Inflammatory macrophage treated with lipopolysaccharide for 1 hour (primary cell): Measurements from ENCODE around the gene MYH3.
A peak's percentile ranks its signal among the peaks of the same experiment; 100 is the strongest.

Experiments
- DNase-seq, 2 donors: peaks; one replicate each; pipeline ENCODE4 v3.0.0-alpha.2; 2020 to 2022

MYH3 gene

DNA sequence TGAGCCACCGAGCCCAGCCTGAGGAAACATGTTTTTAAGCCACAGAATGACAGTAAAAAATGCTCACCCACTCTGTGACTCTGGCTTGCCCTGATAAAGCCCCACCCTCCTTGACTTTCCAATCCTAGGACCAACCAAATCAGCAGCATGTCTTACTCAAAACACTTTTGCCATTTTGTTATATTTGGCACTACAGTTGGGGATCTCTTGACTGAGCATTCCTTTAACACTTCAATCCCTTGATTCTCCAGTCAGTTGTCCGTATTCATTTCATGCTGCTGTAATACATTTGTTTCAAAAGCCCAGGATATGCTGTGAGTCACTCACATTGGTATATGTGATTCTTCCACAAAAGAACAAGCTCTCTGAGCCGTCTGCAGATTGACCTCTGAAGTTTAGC, 8.2 kb downstream of the MYH3 start:
- DNase-seq, result no peak

DNA sequence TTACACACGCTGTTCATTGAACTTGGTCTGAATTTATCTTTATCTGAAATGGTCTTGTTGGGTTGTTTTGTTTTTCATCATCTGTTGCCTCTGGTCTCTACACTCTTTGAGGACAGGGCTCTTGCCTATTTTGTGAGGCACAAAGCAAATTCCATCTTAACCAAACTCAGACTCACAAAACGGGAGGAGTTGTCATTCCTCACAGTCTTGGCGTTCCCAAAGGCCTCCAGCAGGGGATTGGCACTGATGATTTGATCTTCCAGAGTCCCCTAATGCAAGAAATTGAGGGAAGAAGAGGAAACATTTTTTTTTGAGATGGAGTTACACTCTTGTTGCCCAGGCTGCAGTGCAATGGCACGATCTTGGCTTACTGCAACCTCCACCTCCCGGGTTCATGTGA, 8.7 kb downstream of the MYH3 start:
- DNase-seq, result no peak

DNA sequence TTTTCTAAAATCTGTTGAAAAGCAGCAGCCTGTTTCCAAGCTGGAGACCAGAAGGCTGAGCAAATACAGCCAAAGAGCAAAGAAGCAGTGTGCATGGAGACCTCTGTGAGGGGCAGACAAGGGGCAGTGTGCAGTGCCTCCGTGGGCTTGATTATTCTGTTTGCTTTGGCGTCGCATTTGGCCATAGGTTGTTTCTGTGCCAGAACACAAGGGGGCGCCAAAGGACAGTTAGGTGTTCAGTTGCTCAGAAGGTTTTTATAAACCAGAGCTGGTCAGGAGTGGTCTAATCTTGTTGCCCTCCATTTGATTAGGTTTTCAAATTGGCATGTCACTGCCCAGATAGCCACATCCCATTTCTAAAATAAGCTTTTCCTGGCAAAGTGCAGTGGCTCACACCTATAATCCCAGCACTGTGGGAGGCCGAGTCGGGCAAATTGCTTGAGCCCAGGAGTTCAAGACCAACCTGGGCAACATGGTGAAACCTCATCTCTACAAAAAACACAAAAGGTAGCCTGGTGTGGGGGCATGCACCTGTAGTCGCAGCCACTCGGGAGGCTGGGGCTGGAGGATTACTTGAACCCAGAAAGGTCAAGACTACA, 10.6 kb downstream of the MYH3 start:
- peak; percentile 27 to 71 for DNase-seq

DNA sequence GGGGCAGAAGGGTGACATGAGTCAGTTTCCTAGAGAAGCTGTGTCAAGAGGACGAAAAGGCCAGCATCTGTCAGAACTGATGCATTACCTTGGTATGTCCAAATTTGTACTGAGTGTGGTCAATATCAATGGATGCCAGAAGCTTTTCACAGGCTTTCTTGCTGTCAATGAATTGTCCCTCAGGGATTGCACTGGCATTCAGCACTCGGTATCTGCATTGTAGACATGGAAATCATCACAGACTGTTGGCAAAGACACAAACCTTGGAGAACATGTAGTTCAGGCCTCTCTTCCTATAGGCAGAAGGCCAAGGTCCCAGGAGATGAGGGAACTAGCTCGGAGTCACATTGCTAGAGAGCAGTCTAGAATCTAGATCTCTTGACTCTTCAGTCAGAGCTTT, 16.6 kb downstream of the MYH3 start:
- no peak for DNase-seq

DNA sequence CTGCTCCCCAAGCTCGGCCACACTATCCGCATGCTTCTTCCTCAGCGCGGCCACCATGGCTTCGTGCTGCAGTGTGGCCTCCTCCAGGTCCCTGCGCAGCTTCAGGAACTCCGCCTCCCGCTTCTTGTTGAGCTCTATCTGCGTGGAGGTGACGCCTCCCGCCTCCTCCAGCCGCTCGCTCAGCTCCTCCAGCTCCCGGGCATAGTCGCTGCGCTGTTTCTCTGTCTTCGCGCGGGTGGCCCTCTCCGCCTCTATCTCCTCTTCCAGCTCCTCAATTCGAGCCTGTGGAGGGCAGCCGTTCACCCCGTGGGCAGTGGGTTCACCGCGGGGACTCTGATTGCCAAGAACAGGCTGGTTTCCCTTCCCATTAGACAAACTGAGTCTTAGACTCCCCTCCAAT, 19.0 kb downstream of the MYH3 start:
- no peak for DNase-seq

DNA sequence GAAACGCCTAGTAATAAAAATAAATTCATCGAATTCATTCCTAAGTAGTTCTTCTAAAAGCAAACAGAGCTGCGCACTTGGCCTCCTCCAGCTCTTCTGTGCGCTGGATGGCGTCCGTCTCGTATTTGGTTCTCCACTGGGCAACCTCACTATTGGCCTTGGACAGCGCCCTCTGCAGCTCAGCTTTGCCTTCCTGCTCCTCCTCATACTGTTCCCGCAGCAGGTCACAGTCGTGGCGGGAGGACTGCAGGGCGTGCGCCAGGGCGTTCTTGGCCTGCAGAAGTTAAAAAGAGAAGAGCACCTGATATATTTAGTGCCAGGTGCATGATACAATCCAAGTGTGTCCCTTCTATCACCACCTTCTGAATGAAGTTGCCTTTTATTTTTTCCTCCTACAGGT, 21.8 kb downstream of the MYH3 start:
- DNase-seq, result no peak

DNA sequence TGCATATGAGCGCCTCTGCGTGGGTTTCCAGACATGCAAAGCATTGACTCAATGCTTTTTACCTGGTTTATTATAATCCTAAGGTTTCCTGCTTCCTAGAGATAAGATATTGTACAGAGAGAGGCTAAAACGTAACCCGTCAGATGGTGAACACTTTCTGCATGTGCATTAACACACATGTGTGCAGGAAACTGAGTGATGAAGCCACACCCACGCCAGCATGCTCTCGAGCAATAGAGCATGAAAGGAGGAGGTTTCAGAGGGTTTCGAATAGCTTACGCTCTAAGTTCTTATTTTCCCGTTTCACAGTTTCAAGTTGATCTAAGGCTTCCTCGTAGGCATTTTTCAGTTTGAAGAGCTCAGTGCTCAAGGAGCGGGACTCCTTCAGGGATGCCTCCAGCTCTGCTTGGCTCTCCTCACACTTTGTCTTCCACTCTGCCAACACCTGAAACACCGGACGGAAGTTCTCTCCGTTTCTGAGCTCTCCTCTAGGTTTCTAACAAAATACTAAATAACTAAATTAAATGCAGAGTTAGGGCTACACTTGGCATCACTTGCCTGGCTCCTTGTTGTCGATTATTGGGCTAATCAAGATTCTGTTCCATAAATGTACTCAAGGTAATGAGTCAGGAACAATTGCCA, 23.2 kb downstream of the MYH3 start:
- no peak for DNase-seq

DNA sequence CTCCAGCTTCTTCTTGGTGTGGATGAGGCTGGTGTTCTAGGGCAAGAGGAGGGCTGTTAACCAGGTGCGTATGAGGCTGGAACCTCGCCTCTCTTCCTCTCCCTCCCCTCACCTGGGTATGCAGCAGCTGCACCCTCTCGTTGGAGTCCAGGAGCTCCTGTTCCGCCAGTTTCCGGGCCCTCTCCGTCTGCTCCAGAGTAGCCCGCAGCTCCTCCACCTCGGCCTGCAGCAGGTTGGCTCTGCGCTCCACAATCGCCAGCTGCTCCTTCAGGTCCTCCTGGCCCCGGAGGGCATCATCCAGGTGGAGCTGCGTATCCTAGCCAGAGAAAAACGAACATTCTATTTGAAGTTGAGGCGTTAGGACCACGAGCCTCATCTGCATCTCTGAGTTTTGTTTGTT, 25.4 kb downstream of the MYH3 start:
- DNase-seq, result no peak

DNA sequence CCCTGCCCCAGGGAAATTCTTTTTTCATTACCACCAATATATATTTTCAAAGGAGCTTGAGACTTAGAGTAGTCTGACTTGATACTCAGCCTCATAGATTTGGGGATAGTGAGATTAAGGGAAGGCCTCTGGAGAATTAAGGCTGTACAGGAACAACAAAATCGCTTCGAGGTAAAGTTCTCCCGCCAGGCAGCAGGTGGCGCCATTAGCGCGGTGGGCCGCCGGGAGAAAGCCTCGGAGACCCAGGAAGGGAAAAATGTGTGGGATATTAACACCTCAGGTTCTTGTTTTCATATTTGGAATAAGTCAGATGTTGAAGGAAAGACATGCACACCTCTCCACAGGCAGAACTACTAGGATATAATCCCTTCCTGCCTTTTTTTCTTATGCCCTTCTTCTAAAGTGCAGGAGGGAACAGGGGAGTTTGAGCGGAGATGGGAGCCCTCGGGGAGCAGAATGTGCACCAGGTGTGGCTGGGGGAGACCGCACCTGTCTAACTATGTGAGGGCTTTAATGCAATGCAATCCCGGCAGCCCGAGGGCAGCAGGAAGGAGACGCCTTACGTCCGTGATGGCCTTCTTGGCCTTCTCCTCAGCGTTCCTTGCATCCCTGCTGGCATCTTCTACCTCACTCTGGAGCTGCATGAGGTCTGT, 25.9 kb downstream of the MYH3 start:
- peak in 1 of 2 donors; percentile 34 for DNase-seq

DNA sequence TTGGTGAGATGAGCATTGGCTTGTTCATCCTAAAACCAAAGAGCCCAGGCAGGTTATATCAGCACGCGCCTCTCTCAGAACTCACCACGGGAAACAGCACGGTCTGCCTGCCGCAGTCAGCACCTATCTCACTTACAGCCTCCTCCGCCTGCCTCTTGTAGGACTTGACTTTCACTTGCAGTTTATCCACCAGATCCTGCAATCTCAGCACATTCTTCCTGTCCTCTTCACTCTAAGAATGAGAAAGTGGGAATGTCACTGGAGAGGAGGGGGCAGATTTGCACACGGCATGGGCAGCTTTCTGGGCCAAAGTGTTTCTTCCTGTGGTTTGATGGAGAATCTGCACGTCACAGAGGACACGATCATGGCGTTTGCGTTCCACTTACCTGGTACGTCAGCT, 27.4 kb downstream of the MYH3 start:
- DNase-seq, result no peak

DNA sequence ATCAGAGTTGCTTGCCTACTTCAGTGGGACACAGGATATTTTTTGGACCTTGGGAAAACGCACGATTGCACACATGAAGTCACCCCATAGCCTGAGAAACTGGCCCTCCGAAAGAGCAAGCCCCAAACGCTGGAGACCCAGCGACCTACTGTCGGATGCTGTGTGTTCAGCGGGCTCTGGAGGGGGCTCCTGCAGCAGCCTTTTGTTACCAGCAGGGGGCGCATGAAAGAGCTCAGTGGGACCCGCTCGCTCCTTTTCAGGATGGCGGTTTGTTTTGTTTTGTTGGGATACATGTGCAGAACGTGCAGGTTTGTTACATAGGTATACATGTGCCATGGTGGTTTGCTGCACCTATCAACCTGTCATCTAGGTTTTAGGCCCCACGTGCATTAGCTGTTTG, 28.4 kb downstream of the MYH3 start:
- no peak for DNase-seq

DNA sequence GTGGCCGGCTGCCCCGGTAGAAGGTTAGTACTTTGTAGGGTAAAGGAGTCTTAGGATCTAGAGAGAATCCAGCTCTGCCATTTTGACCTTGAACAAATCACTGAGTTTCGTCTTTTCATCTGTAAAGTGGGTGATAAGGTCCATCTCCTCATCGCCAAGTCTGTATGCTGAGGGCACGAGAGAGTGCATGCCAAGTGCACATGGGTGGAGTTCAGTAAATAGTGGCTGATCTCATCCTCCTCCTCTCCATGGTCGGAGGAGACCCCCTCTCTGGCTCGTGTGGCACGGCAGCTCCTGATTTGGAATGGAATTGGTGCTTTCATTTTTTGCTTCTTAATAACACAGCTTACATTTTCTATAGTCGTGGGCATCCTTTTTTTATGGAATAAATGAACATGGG, 30.7 kb downstream of the MYH3 start:
- no peak for DNase-seq

DNA sequence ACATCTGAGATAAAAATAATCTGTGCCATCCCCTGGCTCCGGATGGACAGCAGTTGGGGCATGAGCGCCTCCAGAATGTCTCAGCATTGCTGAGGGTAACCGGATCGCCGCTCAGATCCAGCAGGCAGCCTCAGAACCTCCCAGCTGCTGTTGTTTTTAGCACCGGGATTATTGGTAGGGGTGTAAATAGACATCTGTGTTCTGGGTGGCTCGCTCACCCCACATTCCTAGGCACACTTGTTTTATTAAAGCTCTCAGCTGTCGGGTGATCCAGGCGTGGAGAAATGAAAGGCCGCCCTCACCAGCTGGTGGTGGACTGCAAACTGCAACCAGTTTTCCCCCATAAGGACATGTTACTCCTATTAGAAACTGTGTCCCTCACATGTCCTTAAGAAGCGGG, 32.1 kb downstream of the MYH3 start:
- no peak for DNase-seq

DNA sequence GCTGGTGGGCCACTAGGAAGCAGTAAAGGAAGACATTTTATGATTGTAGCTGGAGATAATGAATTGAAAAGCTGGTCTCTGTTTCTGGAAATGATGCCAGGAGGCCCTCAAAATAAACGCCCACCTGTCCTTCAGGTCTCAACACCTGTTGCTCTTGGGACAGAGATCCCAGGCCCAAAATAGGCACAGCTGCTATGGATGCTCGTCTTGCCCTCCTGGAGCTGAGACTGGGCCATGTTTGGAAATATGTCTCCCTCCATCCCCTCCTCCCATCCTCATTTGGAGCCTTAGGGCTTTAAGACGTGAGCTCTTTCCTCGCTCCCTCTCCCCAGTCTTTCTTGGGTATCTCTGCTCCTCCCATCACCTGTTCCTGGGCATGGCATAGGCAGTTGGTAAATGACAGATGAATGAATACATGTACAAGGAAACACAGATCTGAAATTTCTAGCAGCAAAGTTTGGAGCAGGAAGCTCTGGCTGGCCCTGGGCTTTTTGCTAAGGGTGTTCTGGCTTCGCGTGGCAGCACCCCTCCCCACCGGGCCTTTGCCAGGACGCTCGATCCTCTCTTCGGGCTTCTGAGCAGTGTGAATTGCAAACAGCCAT, 33.3 kb downstream of the MYH3 start:
- no peak for DNase-seq

DNA sequence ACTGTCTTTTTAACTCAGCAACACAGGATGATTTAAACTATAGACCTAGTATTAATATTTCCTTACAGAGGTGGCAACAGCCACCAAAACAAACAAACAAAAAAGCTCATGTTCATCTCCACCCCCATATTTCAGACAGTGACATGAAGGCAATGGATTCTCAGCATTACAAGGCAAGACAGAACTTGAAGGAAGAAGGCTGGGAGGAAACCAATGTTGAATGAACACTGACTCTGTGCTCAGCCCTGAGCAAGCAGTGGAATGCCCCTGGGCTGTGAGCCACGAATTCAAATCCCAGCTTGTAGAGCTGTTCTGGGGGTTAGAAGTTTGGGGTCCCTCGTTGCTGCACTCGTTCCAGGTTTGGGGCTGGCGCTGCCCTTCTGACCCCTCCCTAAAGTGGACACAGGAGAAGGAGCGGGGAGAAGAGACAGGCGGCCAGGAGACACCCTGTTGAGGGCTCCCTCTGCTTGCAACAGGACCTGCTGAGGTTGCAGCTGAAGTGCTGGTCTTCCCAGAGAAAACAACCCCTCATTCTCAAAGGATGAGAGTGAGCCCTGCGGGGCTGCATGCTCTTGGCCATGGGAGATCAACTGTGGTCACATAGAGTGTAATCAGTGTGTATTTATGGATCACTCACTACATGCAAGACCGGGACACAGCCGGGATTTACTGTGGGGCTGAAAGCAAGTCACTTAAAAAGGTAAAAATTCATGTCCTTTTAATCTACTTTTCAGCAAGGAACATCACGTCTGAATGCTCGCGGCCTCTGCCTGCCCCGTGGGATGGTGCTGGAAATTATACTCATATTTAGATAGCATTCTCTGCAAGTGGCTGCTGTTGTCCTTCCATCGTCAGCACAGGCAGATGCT, 34.3 kb downstream of the MYH3 start:
- no peak for DNase-seq

DNA sequence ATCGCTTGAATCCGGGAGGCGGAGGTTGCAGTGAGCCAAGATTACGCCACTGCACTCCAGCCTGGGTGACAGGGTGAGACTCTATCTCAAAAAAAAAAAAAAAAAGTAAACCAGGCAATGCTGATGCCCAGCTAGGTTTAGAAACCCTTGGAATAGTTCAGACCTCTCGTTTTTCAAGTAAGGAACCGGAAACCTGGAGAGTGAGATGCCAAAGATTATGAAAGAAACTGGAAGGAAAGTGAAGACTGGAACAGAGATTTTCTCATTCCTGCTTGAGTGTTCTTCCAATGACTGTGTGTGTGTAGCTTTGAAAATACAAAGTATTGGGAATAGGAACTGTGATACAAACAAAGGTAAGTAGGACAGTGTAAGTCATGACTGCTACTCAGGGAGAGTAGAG, 35.7 kb downstream of the MYH3 start:
- no peak for DNase-seq

DNA sequence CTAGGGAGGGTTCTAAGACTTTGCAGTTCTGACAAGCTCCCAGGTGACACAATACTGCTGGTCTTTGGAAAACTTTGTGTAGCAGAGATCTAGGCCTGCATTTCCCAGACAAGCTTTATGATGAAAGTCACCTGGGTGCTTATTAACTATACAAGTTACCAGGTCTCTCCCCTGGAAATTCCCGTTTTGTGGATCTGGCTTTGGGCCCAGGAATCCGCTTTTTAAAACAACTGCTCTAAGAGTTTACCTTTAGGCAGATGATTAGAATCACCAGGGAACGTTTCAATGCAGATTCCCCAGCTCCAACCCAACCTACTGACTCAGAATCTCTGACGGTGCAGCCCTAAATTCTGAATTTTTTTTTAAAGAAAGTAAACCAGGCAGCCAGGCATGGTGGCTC, 36.3 kb downstream of the MYH3 start:
- DNase-seq, result no peak

DNA sequence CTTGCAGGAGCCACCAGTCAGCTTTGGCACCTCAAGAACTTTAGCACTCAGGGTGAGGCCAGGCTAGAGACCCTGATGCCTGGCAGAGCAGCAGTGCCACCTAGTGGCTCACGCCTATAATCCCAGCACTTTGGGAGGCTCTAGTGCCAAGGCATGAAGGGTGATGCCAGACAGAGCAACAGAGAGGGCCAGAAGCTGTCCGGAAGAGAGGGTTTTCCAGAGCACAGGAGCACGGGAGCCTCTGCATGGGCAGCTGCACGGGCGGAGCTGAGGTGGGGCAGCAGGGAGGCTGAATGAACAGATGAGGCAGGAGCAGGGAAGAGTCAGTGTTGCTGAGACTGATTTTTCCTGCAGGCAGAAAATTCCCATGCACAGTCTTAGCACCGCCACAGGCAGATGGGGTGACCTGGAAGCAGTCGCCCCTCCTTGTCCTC, 38.9 kb downstream of the MYH3 start:
- peak; percentile 43 to 71 for DNase-seq

DNA sequence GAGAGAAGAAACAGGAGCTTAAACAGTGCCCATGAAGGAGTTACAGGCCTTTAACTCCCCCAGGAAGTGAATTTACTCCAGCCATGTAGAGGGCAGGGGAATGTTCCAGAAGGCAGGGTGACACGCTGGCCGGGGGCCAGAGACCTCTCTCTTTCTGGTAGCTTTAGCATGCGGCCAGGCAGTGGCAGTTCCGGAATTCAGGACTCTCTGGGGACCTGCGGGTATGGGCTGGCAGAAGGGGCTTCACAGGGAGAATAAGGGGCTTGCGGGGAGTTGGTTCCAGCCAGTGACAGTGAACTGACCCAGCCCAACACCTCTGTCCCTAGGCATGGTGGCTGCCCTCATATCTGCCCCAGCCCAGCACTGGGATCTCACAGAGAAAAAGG, 40.0 kb downstream of the MYH3 start:
- no peak for DNase-seq

DNA sequence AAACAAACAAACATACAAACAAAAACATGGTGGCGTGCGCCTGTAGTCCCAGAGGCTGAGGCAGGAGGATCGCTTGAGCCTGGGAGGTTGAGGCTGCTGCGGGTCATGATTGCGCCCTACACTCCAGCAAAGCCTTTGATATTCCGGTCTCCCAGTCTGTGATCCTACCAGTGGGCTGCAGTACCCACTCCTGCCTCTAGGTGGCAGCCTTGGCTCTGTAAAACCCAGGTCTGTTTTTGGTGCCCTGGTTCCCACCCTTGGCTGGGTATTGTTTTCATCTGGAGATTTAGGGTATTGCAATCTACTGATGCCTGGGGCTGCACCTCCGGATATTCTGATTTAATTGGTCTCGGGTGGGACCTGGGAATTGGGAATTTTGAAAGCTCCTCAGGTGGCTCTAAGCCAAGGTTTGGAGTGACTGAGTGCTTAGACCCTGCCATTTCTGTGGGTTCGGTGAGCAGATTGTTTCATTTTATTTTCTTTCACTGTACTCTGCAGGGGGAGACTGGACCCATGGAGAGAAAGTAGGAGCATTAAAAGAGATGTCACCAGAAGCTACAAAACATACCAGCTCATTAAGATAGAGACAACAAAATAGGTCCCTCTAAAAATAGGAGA, 40.5 kb downstream of the MYH3 start:
- peak; percentile 28 to 94 for DNase-seq

DNA sequence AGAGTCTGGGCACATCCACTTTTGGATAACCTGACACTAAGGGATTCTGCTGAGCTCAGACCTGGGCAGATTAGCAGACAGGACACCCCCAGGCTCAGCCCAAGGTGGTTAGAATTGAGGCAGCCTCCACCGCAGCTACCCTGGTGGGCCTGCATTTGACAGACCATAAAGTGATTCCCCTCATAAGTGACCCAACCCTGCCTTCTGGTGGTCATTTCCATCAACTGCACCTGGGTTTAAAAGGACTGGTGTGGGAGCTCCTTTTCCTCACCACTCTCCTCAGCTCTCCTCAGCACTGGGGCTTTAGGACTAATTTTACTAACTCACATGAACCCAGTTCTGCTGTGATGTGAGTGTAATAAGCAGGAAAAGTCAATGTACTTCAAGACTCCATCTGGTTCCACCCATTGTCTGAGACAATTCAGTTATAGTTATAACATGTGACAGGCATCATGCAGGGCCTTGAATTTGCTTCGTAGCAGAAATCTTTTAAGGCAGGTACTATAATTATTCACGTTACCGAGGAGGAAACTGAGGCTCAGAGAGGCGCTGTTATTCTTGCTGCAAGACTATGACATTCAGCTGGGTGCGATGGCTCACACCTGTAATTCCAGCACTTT, 42.5 kb downstream of the MYH3 start:
- DNase-seq, result peak; percentile 8 to 48

DNA sequence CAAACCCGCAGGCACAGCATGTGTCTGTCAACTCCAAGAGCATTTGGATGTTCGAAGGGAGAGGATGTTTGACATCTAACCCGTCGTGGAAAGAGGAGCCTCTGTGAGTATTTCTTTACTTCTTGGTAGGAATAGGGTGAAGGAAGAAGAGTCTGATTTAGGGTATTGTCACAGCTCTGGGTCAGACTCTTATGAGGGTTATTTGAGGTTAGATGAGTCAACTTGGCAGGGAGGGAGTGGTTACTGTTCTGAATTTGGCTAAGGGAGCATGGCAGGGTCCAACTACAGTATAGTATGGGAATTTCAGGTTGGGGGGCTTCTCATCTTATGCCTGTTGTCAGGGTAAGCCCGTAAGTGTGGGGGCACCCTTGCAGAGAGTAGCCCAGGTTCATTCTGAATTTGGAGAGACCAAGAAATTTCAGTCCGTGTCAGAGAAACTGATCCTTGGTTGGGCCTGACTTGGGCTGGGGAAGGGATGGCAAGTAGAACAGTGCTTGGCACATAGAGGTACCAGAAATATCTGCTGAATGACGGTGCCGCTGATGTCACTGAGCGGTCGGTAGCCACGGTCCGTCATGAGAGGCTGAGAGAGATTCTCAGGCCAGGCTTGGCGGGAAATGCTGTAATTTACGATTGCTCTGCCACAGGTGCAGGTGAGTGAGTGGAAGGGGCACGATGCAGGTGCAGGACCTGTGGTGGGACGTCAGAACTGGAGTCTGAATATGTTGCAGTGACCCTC, 43.2 kb downstream of the MYH3 start:
- no peak for DNase-seq
